GM12878 (cell line): ENCODE results near the gene CDC6. TPM values are rescaled to one million over a fixed set of nuclear protein-coding genes. Genes with fewer than 3 reads are reported as not detected.

ENCODE experiments used
- ASH2L ChIP-seq: fragments of 300-600, 200-600 bp; sonication (generic); IDR thresholded peaks from 2 replicates; pipeline ENCODE4 v1.6.1; 2017; ENCODE audit warnings: low read depth, mild to moderate bottlenecking, borderline replicate concordance
- CBX3 ChIP-seq: fragments of 200-600 bp; sonication (generic); IDR thresholded peaks from 2 replicates; pipeline ENCODE4 v1.6.1; 2016; ENCODE audit warnings: low read depth, borderline replicate concordance
- CHD1 ChIP-seq: IDR thresholded peaks from 2 replicates; pipeline ENCODE4 v1.6.1; 2012; ENCODE audit warnings: low read depth, low read length, improper control_type of control experiment
- CHD2 ChIP-seq: IDR thresholded peaks from 2 replicates; pipeline ENCODE4 v1.6.1; 2011; ENCODE audit warnings: low read depth, low read length, improper control_type of control experiment, borderline replicate concordance
- CREB1 ChIP-seq: IDR thresholded peaks from 2 replicates; pipeline ENCODE4 v1.6.1; 2012; ENCODE audit warnings: low read depth, mild to moderate bottlenecking, inconsistent platforms
- GATAD2B ChIP-seq: fragments of 450-650 bp; conservative IDR thresholded peaks from 2 replicates; pipeline ENCODE4 v1.6.1; 2017; ENCODE audit warnings: low read depth, mild to moderate bottlenecking, moderate library complexity
- HCFC1 ChIP-seq: fragments of 150-350 bp; IDR thresholded peaks from 2 replicates; pipeline ENCODE4 v1.6.1; 2014; ENCODE audit warnings: low read length
- JUNB ChIP-seq: IDR thresholded peaks from 2 replicates; pipeline ENCODE4 v1.6.1; 2016; ENCODE audit warnings: antibody characterized with exemption, mild to moderate bottlenecking
- KAT2A ChIP-seq: conservative IDR thresholded peaks from 2 replicates; pipeline ENCODE4 v1.6.1; 2011; ENCODE audit warnings: low read depth, low read length; ENCODE audit not compliant: control insufficient read depth
- LARP7 ChIP-seq: fragments of 450-650 bp; IDR thresholded peaks from 2 replicates; pipeline ENCODE4 v1.6.1; 2017; ENCODE audit warnings: mild to moderate bottlenecking
- PAX8 ChIP-seq: fragments of 450-650 bp; IDR thresholded peaks from 2 replicates; pipeline ENCODE4 v1.6.1; 2017; ENCODE audit warnings: mild to moderate bottlenecking, moderate library complexity
- POLR2A ChIP-seq: IDR thresholded peaks from 2 replicates; pipeline ENCODE4 v1.6.1; 2011; ENCODE audit warnings: low read depth, mild to moderate bottlenecking, low read length
- RBBP5 ChIP-seq: fragments of 200-600 bp; sonication (generic); conservative IDR thresholded peaks from 2 replicates; pipeline ENCODE4 v1.6.1; 2016
- SIN3A ChIP-seq: IDR thresholded peaks from 2 replicates; pipeline ENCODE4 v1.6.1; 2012; ENCODE audit warnings: low read depth, low read length, improper control_type of control experiment
- SIX5 ChIP-seq: IDR thresholded peaks from 2 replicates; pipeline ENCODE4 v1.6.1; 2011; ENCODE audit warnings: mild to moderate bottlenecking, low read depth, low read length, moderate library complexity; ENCODE audit not compliant: severe bottlenecking
- SMARCA5 ChIP-seq: fragments of 450-650 bp; IDR thresholded peaks from 2 replicates; pipeline ENCODE4 v1.6.1; 2017; ENCODE audit warnings: mild to moderate bottlenecking
- SRF ChIP-seq, 2 experiments: IDR thresholded peaks; 2 replicates each; pipeline ENCODE4 v1.6.1; 2011; ENCODE audit warnings: low read depth in 2 of 2, low read length in 2 of 2, mild to moderate bottlenecking in 1 of 2, moderate library complexity in 1 of 2
- STAT3 ChIP-seq: IDR thresholded peaks from 2 replicates; pipeline ENCODE4 v1.6.1; 2011; ENCODE audit warnings: low read depth, low read length, improper control_type of control experiment
- TBL1XR1 ChIP-seq: IDR thresholded peaks from 2 replicates; pipeline ENCODE4 v1.6.1; 2012; ENCODE audit warnings: low read depth, low read length, improper control_type of control experiment
- TCF12 ChIP-seq: IDR thresholded peaks from 2 replicates; pipeline ENCODE4 v1.6.1; 2011; ENCODE audit warnings: low read depth, mild to moderate bottlenecking, low read length
- ZBTB4 ChIP-seq: fragments of 450-650 bp; formaldehyde crosslinking; IDR thresholded peaks from 2 replicates; pipeline ENCODE4 v1.4.0; 2022; ENCODE audit warnings: mild to moderate bottlenecking, moderate library complexity
- ZNF24 ChIP-seq: fragments of 450-650 bp; IDR thresholded peaks from 2 replicates; pipeline ENCODE4 v1.6.1; 2017; ENCODE audit warnings: antibody characterized with exemption, mild to moderate bottlenecking
- ZSCAN29 ChIP-seq: fragments of 450-650 bp; IDR thresholded peaks from 2 replicates; pipeline ENCODE4 v1.6.1; 2017; ENCODE audit warnings: mild to moderate bottlenecking, moderate library complexity
- polyA plus RNA-seq, 11 experiments: library from polyadenylated mRNA; depleted of rRNA in 4 of 11; unstranded in 6 of 11; stranded (reverse) in 5 of 11; fragments of >200 nt; fragmentation: Nextera tagmentation in 4 of 11; fragmentation: Illumina TruSeq in 1 of 11; extraction: Ambion mirVana in 4 of 11; extraction: Trizol in 1 of 11; gene quantifications; 1 replicate in 1 of 11; 2 replicates in 10 of 11; pipeline versions ENCODE4 v1.2.1 to v1.2.3, GENCODE V29; 2011 to 2016; ENCODE audit warnings: inconsistent platforms in 2 of 11, missing spikeins in 2 of 11, low read depth in 1 of 11
- total RNA-seq, 4 experiments: library from RNA; depleted of rRNA in 3 of 4; stranded (reverse); fragments of >200 nt in 3 of 4; fragmentation: Illumina TruSeq in 1 of 4; extraction: Trizol in 1 of 4; gene quantifications; 2 replicates each; pipeline versions ENCODE4 v1.2.1 to v1.2.3, GENCODE V29; 2013 to 2021
- TF ChIP-seq, protein P1 (sequence below): IDR thresholded peaks from 2 replicates; pipeline ENCODE4 v1.6.1; 2012; ENCODE audit warnings: low read depth, low read length, improper control_type of control experiment
- TF ChIP-seq, protein P2 (sequence below): fragments of 450-650 bp; IDR thresholded peaks from 2 replicates; pipeline ENCODE4 v1.6.1; 2018; ENCODE audit warnings: borderline replicate concordance, mild to moderate bottlenecking; ENCODE audit not compliant: partially characterized antibody

Gene CDC6
- total and polyA plus RNA-seq, 10 of the 15 experiments (the other 5 are each of a cell fraction or from before 2014, with no cell fraction given) = 13.3 to 60.9 (median 47.6) TPM

DNA sequence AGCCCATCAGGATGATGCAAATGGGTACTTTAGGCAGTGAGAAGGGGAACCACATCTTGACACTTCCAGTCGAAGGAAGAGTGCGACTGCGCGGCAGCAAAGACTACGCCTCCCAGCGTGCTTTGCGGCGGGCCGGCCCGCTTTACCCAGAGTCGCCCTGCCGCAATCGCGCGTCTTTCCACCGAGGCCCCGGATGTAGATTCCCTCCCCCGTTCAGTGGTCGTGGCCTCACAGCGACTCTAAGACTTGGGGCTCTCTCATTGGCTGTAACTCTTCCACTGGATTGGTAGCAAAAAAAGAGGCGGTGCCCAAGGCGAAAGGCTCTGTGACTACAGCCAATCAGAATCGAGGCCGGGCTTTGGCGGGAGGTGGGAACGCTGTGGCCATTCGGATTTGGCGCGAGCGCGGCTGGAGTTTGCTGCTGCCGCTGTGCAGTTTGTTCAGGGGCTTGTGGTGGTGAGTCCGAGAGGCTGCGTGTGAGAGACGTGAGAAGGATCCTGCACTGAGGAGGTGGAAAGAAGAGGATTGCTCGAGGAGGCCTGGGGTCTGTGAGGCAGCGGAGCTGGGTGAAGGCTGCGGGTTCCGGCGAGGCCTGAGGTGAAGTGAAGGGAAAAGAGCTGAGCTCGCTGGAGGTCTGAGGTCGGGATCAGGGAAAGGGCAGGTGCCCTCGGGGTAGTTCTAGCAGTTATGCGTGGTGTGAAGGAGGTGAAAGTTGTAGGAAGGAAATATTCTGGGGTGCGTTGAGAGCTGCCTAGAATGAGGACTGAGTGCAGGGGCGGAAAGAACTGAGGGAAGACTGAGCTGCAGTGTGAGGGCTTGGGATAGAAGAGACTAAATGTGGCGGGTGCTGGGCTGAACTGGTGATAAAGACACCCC is at the start of gene CDC6 (continued):
- TF ChIP-seq ZBTB4 (CRISPR knock-in tag) = no peak
- TF ChIP-seq LARP7 = no peak
- TF ChIP-seq HCFC1 = peak; percentile 93
- no peak for TF ChIP-seq GATAD2B
- TF ChIP-seq CREB1 = peak; percentile 64; the same call in 1 of the 2 replicates
- no peak; the same call in 1 of the 2 replicates for TF ChIP-seq TCF12
- TF ChIP-seq JUNB = no peak
- no peak for TF ChIP-seq KAT2A
- TF ChIP-seq POLR2A = peak; percentile 97
- TF ChIP-seq STAT3 = no peak
- no peak for TF ChIP-seq ZSCAN29
- TF ChIP-seq ZNF24 = no peak
- TF ChIP-seq, protein P1, sequence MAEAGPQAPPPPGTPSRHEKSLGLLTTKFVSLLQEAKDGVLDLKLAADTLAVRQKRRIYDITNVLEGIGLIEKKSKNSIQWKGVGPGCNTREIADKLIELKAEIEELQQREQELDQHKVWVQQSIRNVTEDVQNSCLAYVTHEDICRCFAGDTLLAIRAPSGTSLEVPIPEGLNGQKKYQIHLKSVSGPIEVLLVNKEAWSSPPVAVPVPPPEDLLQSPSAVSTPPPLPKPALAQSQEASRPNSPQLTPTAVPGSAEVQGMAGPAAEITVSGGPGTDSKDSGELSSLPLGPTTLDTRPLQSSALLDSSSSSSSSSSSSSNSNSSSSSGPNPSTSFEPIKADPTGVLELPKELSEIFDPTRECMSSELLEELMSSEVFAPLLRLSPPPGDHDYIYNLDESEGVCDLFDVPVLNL = peak; percentile 98
- TF ChIP-seq, protein P2, sequence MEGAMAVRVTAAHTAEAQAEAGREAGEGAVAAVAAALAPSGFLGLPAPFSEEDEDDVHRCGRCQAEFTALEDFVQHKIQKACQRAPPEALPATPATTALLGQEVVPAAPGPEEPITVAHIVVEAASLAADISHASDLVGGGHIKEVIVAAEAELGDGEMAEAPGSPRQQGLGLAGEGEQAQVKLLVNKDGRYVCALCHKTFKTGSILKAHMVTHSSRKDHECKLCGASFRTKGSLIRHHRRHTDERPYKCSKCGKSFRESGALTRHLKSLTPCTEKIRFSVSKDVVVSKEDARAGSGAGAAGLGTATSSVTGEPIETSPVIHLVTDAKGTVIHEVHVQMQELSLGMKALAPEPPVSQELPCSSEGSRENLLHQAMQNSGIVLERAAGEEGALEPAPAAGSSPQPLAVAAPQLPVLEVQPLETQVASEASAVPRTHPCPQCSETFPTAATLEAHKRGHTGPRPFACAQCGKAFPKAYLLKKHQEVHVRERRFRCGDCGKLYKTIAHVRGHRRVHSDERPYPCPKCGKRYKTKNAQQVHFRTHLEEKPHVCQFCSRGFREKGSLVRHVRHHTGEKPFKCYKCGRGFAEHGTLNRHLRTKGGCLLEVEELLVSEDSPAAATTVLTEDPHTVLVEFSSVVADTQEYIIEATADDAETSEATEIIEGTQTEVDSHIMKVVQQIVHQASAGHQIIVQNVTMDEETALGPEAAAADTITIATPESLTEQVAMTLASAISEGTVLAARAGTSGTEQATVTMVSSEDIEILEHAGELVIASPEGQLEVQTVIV = peak; percentile 94
- peak; percentile 100 for TF ChIP-seq SIN3A
- TF ChIP-seq PAX8 = no peak
- TF ChIP-seq SMARCA5 = no peak
- no peak for TF ChIP-seq CHD1
- no peak for TF ChIP-seq ASH2L
- no peak for TF ChIP-seq CBX3
- peak; percentile 89 for TF ChIP-seq CHD2
- no peak for TF ChIP-seq TBL1XR1
- TF ChIP-seq SRF (IDR thresholded peaks at IDR 0.05; ENCODE audit: low read depth in 2 of 2, low read length in 2 of 2) = no peak
- TF ChIP-seq RBBP5 = no peak
- peak; percentile 81 for TF ChIP-seq SIX5
